ENCODE measurements around the gene ZNF638.

ZNF638 gene

DNA sequence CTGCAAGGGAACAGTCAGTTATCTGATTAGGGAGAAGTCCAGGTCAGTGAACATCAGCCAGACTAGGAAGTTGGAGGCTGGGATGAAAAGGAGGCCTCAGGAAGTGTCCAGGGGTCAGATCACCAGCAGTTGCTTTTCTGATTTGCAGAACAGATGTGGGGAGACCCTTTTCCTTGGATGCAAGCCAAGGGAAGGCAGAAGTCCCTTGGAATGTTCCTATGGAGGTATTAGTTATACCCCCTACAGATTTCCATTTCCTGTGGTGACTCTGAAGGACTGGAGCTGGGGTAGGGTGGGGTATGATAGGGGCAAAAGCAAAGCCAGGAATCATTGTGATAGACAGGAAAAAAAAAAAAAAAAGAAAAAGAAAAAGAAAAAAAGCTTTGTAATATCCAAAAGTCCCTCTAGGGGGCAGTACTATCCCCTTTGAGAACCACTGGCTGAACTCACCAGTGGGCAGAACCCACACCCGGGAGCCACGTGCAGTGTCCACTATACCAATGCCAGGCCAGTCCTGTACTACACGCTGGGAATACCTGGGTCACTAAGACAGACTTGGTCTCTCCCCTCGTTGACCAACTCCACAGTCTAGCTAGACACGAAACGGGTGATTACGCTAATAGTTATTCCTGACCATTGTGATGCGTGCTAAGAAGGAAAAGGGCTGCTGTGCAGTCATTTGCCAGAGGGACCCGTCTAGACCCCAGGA lies 129.2 kb downstream of the ZNF638 start:
- H3K4me3 ChIP-seq (ENCODE audit: low read length), result no peak overlapping the region
- no peak for TF ChIP-seq ZNF274 (IDR thresholded peaks at IDR 0.05; ENCODE audit: low read depth, low read length)

DNA sequence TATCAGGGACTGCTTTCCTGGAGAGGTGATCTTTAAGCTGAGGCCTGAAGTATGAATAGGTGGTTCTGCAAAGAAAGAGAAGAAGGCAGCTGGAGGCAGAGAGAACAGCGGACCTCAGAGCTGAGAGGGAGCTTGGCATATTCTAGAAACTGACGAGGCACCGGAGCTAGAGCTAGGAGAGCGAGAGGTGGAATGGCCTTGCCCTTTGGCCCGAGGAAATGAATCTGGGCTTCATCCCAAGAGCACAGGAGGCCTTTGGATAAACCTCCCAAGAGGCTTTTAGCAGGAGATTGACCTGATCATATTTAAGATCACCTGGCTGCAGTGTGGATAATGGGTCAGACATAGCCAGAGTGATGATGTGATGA lies 129.7 kb downstream of the ZNF638 start:
- H3K4me3 ChIP-seq (ENCODE audit: low read length), result no peak overlapping the region
- TF ChIP-seq ZNF274 (IDR thresholded peaks at IDR 0.05; ENCODE audit: low read depth, low read length), result no peak

DNA sequence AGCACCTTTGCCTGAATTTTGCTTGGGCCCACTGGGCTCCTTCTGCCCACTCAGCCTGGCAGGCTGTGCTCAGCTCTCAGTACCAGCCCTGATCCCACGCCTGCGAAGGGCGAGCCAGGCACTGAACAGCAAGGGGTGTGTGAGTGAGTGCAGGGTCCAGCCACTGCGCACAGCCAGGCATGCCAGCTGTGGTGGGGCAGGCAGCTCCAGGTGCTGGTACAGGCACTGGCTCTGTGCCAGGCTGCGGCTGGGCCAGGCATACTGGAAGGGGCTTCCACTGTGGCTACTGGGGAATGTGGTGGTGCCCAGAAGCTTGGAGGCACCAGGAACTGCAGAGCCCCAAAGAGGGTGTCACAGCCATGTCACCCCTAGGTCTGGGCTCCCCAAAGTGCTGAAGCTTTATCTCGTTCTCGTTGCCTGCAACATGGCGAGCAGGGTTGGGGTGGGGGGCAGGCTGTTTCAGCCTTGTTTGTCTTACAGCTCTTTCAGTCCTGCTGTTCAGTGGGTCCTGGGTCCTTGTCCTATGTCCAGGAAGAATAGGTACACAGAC lies 130.5 kb downstream of the ZNF638 start:
- TF ChIP-seq ZNF274 (IDR thresholded peaks at IDR 0.05; ENCODE audit: low read depth, low read length), result no peak

DNA sequence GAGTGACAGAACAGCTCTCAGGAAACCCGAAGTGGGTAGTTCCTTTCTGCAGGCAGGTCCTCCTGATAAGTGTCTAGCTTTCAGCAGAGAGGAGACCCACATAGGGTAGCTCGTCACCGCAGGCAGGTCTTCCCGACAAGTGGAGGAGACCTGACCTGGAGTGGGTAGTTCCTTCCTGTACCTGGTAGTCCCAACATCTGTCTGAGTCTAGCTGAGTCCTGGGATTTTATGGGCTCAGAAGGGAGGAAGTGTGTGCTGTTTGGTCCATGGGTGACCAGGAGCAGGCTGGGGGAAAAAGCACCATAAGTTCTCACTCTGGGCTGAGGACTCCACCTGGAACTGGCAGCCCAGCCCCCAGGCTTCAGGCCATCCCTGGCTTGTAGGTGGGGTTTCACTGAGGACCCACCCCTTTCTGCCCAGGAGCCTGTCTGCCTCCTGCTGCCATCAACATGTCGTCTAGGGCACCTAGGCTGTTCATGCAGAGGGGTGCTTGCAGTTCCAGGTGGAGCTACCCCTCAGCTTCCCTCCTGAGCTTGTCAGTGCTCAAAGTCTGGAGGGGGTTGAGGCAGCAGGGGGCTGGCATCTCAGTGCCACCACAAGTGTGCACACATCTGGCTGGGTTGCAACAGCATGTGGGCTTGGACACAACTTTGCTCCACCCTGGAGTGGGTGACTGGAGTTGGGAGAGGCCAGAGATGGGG lies 131.2 kb downstream of the ZNF638 start:
- no peak for TF ChIP-seq ZNF274 (IDR thresholded peaks at IDR 0.05; ENCODE audit: low read depth, low read length)
- no peak overlapping the region for H3K4me3 ChIP-seq (ENCODE audit: low read length)

More for the DNA sequence above, 130.5 kb downstream of the ZNF638 start:
- H3K4me3 ChIP-seq (ENCODE audit: low read length), result no peak overlapping the region

DNA sequence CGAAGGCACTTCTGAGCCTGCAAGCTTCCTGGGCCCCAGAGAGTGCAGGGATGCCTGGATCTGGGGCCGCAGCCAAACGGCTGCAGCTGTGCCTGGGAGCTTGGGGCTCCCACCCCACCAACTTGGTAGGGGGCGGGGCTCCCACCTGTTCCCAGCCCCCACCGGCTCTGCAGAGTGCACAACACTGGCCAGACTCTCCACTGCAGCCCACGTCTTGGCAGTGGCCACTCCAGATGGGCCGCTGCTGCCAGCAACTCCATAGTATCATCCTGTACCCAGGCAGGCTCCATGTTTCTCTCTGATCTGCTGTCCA lies 131.7 kb downstream of the ZNF638 start:
- no peak for TF ChIP-seq ZNF274 (IDR thresholded peaks at IDR 0.05; ENCODE audit: low read depth, low read length)
- H3K4me3 ChIP-seq (ENCODE audit: low read length), result no peak overlapping the region

DNA sequence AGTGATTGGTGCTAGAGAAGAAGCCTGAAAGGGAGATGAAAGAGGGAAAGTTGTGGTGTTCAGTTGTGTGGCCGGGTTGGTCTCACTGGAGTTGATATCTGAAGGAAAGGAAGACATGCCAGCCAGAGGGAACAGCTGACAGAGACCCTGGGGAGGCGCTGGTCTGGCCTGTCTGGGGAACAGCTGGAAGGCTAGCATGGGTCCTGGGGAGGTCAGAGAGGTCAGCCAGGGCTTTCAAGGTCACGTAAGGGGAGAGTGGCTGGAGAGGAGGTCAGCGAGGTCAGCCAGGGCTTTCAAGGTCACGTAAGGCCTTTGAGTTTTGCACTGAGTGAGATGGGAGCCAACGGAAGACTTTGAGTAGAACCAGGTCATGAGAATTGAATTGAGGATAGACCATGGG lies 132.8 kb downstream of the ZNF638 start:
- H3K4me3 ChIP-seq (ENCODE audit: low read length), result no peak overlapping the region
- TF ChIP-seq ZNF274 (IDR thresholded peaks at IDR 0.05; ENCODE audit: low read depth, low read length), result no peak

DNA sequence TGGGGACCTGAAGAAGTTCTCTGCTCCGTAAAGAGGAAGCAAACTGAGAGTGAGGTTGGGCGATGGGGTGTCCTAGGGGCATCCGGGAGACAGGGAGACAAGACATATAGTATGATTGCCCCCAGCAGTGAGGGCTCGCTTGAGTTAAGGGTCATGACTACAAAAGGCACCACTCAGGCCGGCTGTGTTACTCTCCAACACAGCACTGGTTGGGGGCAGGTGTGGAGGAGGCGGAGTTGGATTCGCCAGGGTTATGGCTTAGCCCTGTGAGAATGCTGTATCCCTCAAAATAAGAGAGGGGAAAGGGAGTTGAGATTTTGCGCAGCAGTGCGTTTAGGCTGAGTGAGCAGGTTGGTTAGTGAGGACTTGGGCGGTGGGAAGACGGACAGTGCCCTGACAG lies 133.8 kb downstream of the ZNF638 start:
- no peak for TF ChIP-seq ZNF274 (IDR thresholded peaks at IDR 0.05; ENCODE audit: low read depth, low read length)
- no peak overlapping the region for H3K4me3 ChIP-seq (ENCODE audit: low read length)

DNA sequence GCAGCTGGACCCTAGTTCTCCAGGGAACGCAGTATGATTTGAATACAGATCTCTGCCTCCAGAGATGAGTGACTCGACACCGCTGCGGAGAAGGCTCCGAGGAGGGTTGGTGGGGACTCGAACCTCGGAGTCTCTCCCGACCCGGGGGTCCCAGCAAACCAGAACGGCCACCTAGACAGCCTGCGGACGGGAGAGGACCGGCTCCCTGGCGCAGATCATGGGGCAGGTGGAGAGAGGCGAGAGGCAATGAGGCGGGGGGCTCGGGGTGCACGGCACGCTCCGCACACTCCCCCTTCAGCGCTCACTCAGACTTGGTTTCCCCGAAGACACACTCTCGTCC lies 134.3 kb downstream of the ZNF638 start:
- no peak overlapping the region for H3K4me3 ChIP-seq (ENCODE audit: low read length)
- TF ChIP-seq ZNF274 (IDR thresholded peaks at IDR 0.05; ENCODE audit: low read depth, low read length), result no peak

DNA sequence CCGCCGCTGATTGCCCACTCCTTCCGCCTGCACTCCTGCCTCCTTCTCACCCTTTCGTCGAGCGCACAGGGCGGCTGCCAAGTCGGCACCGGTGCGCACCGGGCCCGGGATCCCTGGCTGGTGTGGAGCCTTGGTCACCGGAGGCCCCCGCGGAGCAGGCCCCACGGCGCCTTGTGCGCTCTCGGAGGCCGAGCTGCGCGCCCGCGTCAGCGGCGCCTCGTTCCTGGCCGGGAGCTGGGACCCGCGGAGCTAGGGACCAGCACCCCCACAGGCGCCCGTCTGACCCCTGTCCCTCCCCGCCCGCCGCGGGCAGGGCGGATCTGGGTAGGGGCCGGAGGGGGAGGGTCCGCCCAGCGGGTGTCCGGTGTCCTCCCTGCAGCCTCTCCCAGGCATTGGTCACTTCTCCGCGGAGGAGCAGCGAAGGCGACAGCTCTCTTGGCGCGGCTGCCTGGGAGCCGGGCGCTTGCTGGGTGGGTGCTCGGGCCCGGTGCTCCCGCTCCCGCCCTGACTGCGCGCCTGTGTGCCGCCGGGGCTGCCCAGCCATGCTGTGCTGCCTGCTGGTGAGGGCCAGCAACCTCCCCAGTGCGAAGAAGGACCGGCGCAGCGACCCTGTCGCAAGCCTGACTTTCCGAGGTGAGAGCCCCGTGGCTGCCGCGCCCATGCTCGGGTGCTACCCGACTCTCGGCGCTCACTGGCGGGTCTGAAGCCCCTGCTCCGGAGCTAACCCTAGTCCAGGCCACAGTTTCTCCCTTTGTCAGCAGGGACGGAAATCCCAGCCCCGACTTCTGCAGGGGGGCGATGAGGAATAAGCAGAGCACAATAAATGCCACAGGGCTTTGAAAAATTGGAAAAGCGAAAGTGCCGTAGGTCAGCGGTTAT lies 135.0 kb downstream of the ZNF638 start:
- no peak for TF ChIP-seq ZNF274 (IDR thresholded peaks at IDR 0.05; ENCODE audit: low read depth, low read length)
- H3K4me3 ChIP-seq (ENCODE audit: low read length), result peak overlapping the region; percentile 38; the same call in 1 of the 2 replicates

DNA sequence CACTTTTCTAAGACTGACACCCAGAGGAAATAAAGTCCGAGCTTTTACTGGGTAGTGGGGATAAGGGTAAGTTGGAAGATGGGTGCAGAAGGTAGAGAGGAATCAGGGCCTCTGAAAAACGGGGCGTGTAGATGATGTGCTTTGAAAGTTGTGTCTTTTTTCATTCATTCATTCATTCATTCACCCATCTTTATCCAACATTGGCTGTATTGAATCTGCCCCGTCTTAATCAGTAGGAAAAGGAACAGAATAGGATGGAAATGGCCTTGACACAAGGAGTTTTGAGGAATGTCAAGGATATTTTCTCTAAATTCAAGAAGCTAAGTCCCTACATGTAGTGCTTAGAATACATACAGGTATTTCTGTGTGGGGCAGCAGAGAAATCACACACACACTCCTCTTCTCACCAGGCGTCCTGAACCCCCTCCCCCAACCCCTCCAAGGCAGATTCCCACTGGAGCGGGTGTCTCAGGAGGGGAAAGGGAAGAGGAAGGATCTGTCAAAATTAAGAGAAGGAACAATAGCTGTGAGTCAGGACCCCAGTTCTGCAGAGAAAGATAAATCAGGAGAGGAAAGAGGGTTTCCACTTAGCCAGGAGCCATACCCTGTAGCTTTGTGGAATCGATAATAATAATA lies 135.7 kb downstream of the ZNF638 start:
- peak overlapping the region; percentile 38; the same call in 1 of the 2 replicates for H3K4me3 ChIP-seq (ENCODE audit: low read length)
- TF ChIP-seq ZNF274 (IDR thresholded peaks at IDR 0.05; ENCODE audit: low read depth, low read length), result no peak

DNA sequence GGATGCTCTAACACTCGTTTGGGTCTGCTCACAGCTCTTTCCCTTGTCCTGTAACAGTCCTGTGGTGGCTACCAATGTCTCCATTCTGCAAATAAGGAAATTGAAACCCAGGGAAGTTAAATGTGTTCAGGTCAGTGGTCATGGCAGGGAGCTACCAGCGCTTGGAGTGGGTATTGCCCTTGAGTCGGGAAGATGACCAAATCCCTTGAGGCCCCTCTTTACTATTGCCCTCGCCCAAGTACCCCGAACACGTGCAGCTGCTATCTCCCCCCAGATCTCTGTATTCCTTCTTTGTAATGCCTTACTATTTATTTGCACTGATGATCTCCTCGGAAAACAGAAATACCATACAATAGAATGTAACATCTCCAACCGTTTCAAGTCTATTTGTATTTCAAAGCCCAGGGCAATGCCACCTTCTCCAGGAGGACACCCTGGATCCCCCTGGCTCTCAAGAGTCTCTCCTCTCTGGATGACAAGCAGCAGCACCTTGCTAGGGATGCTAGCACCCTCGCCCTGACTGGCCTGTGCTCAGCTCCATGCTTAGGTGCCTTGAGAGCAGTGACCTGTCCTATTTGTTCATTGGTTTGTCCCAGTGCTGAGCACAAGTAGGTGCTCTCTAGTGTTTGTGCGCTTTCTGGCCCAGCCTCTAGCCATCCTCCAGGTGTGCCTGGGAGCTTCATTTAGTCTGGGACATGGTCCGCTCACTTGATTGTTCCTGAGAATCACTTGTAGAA lies 136.9 kb downstream of the ZNF638 start:
- no peak overlapping the region for H3K4me3 ChIP-seq (ENCODE audit: low read length)
- no peak for TF ChIP-seq ZNF274 (IDR thresholded peaks at IDR 0.05; ENCODE audit: low read depth, low read length)

DNA sequence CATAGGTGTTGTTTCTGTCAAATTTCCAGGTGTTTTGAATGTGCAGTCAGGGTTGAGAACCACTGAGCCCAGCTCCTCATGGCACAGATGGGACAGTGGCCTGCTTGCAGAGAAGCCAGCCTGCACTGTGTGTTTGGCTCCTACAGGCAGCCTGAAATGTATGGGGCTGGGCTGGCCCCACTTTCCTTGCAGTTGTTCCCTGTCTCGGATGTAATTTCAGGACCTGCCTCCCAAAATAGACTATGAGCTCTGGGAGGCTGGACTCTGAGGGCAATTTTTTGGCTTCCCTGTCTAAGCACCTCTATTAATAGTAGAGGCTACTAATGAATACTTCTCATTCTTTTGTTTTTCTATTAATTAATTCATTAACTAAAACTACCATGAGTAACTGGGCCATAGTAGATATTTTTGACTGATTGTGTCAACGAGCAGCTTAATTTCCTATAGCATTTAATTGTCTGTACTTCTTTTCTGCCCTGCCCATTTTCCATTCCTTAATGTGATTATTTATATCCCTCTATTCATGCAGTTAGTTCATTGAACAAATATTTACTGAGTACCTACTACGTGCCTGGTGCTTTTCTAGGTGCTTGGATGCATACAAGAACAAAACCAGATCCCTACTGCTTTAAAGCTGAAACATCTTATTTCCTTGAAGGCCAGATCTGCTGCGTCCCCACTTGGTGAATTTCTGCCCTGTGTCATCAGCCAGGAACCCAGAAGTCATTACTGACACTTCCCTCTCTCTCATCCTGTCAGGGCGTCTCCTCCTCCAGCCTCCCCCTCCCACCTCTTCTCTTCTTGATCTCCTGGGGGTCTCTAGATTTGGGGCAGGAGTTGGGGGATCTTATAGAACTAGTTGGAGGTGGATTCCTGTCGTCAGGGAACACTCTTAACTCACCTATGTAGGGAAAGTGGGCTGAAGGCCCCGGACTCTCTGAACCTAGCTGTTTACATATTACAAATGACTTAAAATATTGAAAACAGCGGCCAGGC lies 138.1 kb downstream of the ZNF638 start:
- no peak overlapping the region for H3K4me3 ChIP-seq (ENCODE audit: low read length)
- TF ChIP-seq ZNF274 (IDR thresholded peaks at IDR 0.05; ENCODE audit: low read depth, low read length), result no peak

Data from GM08714 (cell line).